ENCODE measurements around the gene LRMDA. TPM values are rescaled to one million over a fixed set of nuclear protein-coding genes. Genes with fewer than 3 reads are reported as not detected.

LRMDA gene
- total RNA-seq, 6 donors from 2014 or later: 12.8 to 185 (median 18.1) TPM

GRCh38 chr10:76002262-76002854, 570.9 kb downstream of the LRMDA start:
- no peak for DNase-seq
- Histone ChIP-seq H3K4me3 (no peak overlapping the region), H3K27me3 (no peaks in the 10 kb centered on the region), H3K36me3 (no peaks in the 10 kb centered on the region), H3K27ac (no peak overlapping the region), H3K9me3 (no peaks in the 10 kb centered on the region), H3K4me1 (no peaks in the 10 kb centered on the region)
- WGBS, 2 donors: 85 to 87% methylated on average over 2 of the region's 2 CpGs
- no peak for ATAC-seq (ENCODE audit: low FRiP score in 2 of 2)
- TF ChIP-seq POLR2AphosphoS5 (IDR thresholded peaks at IDR 0.05): no peak
- TF ChIP-seq CTCF (IDR thresholded peaks at IDR 0.05): no peak
- TF ChIP-seq EP300 (IDR thresholded peaks at IDR 0.05): no peak
- no peak for TF ChIP-seq POLR2A (IDR thresholded peaks at IDR 0.05)

- Histone ChIP-seq H3K9me3 (no peaks in the 10 kb centered on the region), H3K4me3 (no peak overlapping the region), H3K4me1 (no peaks in the 10 kb centered on the region), H3K27me3 (no peaks in the 10 kb centered on the region), H3K27ac (no peak overlapping the region), H3K36me3 (no peaks in the 10 kb centered on the region)
- TF ChIP-seq EP300 (IDR thresholded peaks at IDR 0.05): no peak
- no peak for TF ChIP-seq CTCF (IDR thresholded peaks at IDR 0.05)
- TF ChIP-seq POLR2AphosphoS5 (IDR thresholded peaks at IDR 0.05): no peak
- TF ChIP-seq POLR2A (IDR thresholded peaks at IDR 0.05): no peak
- ATAC-seq (ENCODE audit: low FRiP score in 2 of 2) (no peak), DNase-seq (no peak)
- WGBS, 2 donors: 90 to 91% methylated on average over 14 of the region's 14 CpGs
Measured at GRCh38 chr10:76007667-76008181, 576.3 kb downstream of the LRMDA start.

DNA sequence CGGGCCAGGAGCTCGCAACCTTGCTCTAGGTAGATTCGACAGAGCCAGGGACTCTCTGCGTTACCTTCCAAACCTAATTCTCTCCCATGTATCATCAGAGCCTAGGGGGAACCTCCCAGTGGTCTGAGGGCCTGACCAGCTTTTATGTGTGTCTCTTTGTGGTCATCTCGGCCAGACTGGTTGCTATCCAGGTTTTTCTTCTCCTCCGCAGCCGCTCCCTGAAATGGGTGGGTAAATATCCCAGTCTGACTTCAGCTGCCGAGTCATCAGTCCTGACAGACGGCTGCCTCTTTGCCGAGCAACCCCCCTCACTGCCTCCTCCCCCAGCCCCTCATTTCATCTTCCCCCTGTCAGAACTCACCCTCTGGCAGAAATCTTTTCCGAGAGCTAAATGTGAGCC, 578.1 kb downstream of the LRMDA start:
- Histone ChIP-seq H3K9me3 (no peaks in the 10 kb centered on the region), H3K36me3 (no peaks in the 10 kb centered on the region), H3K27ac (no peak overlapping the region), H3K4me1 (no peaks in the 10 kb centered on the region), H3K27me3 (no peaks in the 10 kb centered on the region), H3K4me3 (no peak overlapping the region)
- WGBS, 2 donors: 92 to 93% methylated on average over 11 of the region's 11 CpGs
- ATAC-seq (ENCODE audit: low FRiP score in 2 of 2): no peak
- DNase-seq: no peak
- TF ChIP-seq POLR2AphosphoS5 (IDR thresholded peaks at IDR 0.05): no peak
- no peak for TF ChIP-seq EP300 (IDR thresholded peaks at IDR 0.05)
- TF ChIP-seq CTCF (IDR thresholded peaks at IDR 0.05): no peak
- TF ChIP-seq POLR2A (IDR thresholded peaks at IDR 0.05): no peak

GRCh38 chr10:76010703-76011102, 579.3 kb downstream of the LRMDA start:
- 94 to 97% methylated on average over 3 of the region's 3 CpGs for WGBS, 2 donors
- ATAC-seq (ENCODE audit: low FRiP score in 2 of 2): no peak
- TF ChIP-seq CTCF (IDR thresholded peaks at IDR 0.05) (no peak), EP300 (IDR thresholded peaks at IDR 0.05) (no peak), POLR2AphosphoS5 (IDR thresholded peaks at IDR 0.05) (no peak), POLR2A (IDR thresholded peaks at IDR 0.05) (no peak)
- no peak overlapping the region for H3K27ac ChIP-seq
- no peaks in the 10 kb centered on the region for H3K9me3 ChIP-seq
- H3K4me1 ChIP-seq: no peaks in the 10 kb centered on the region
- H3K27me3 ChIP-seq: no peaks in the 10 kb centered on the region
- DNase-seq: no peak
- H3K4me3 ChIP-seq: no peak overlapping the region
- no peaks in the 10 kb centered on the region for H3K36me3 ChIP-seq

- no peak overlapping the region for H3K27ac ChIP-seq
- no peaks in the 10 kb centered on the region for H3K36me3 ChIP-seq
- no peak for TF ChIP-seq EP300 (IDR thresholded peaks at IDR 0.05)
- TF ChIP-seq CTCF (IDR thresholded peaks at IDR 0.05): no peak
- DNase-seq (no peak), ATAC-seq (ENCODE audit: low FRiP score in 2 of 2) (no peak)
- H3K4me1 ChIP-seq: no peaks in the 10 kb centered on the region
- H3K27me3 ChIP-seq: no peaks in the 10 kb centered on the region
- H3K4me3 ChIP-seq: no peak overlapping the region
- H3K9me3 ChIP-seq: no peaks in the 10 kb centered on the region
- WGBS, 2 donors: 93 to 95% methylated on average over 7 of the region's 7 CpGs
Measured at GRCh38 chr10:76012716-76013327, 581.4 kb downstream of the LRMDA start.
